Measurements from ENCODE around the gene ANKRD63. TPM values are rescaled to one million over a fixed set of nuclear protein-coding genes. Genes with fewer than 3 reads are reported as not detected.
A peak's percentile ranks its signal among the peaks of the same experiment; 100 is the strongest.

ANKRD63 gene
- total and polyA plus RNA-seq, 8 donors, result 0.37 TPM; not detected in 7

GRCh38 chr15:40238532-40239403 is 44.1 kb downstream of the ANKRD63 start, which contains the start of gene PAK6:
Gene PAK6 (plus strand): TSS chr15:40239063. CDS start chr15:40264786, 25,723 bp downstream.
- Histone ChIP-seq H3K27me3 (peaks cover 0 to 33% (median 7%) of the 10 kb centered on the region in 3 donors), H3K4me3 (peak within 1 kb of the TSS; percentile 34 to 46 (median 38)), H3K9me3 (no peaks in the 10 kb centered on the region), H3K36me3 (no peaks in the 10 kb centered on the region), H3K4me1 (peaks cover 10 to 26% (median 13%) of the 10 kb centered on the region in 4 donors), H3K27ac (peak within 1 kb of the TSS in 2 of 5 donors; percentile 30 to 48)
- intact Hi-C loops (cut with DNase I; ENCODE audit: low total_unique reads), result no loop called here
- DNase-seq, result peak; percentile 84 to 87
- whole genome bisulfite sequencing, 5 donors, result 4 to 7% (median 6%) methylated on average over 34 to 39 of the region's 39 CpGs
- TF ChIP-seq CTCF (IDR thresholded peaks at IDR 0.05) (no peak), POLR2AphosphoS5 (IDR thresholded peaks at IDR 0.05) (peak in 1 of 3 donors; percentile 24)

- Histone ChIP-seq H3K4me3 (no peak overlapping the region), H3K4me1 (peaks cover 10 to 32% (median 13%) of the 10 kb centered on the region in 4 donors), H3K36me3 (no peaks in the 10 kb centered on the region), H3K27me3 (peaks cover 0 to 23% (median 7%) of the 10 kb centered on the region in 3 donors), H3K27ac (no peak overlapping the region), H3K9me3 (no peaks in the 10 kb centered on the region)
- WGBS, 5 donors, result 67 to 88% (median 79%) methylated on average over 4 of the region's 4 CpGs
- no peak for DNase-seq
- no peak for TF ChIP-seq CTCF (IDR thresholded peaks at IDR 0.05)
- no peak for TF ChIP-seq EP300 (IDR thresholded peaks at IDR 0.05)
- no peak for TF ChIP-seq POLR2AphosphoS5 (IDR thresholded peaks at IDR 0.05)
- no peak for TF ChIP-seq POLR2A (IDR thresholded peaks at IDR 0.05)
- intact Hi-C loops (cut with DNase I; ENCODE audit: low total_unique reads), result no loop called here
Observed at GRCh38 chr15:40235201-40235885, 47.5 kb downstream of the ANKRD63 start.

GRCh38 chr15:40234783-40235182 is 48.1 kb downstream of the ANKRD63 start:
- TF ChIP-seq EP300 (IDR thresholded peaks at IDR 0.05), result no peak
- TF ChIP-seq POLR2AphosphoS5 (IDR thresholded peaks at IDR 0.05), result no peak
- TF ChIP-seq POLR2A (IDR thresholded peaks at IDR 0.05), result no peak
- no peak for TF ChIP-seq CTCF (IDR thresholded peaks at IDR 0.05)
- Histone ChIP-seq H3K4me1 (peaks cover 10 to 28% (median 13%) of the 10 kb centered on the region in 4 donors), H3K27ac (no peak overlapping the region), H3K36me3 (no peaks in the 10 kb centered on the region), H3K27me3 (peaks cover 0 to 18% (median 2%) of the 10 kb centered on the region in 3 donors), H3K9me3 (no peaks in the 10 kb centered on the region), H3K4me3 (no peak overlapping the region)
- WGBS, 5 donors, result 66 to 74% (median 70%) methylated on average over 4 of the region's 4 CpGs
- DNase-seq, result no peak
- intact Hi-C loops (cut with DNase I; ENCODE audit: low total_unique reads), result no loop called here

- intact Hi-C loops (cut with DNase I; ENCODE audit: low total_unique reads), result no loop called here
Observed at GRCh38 chr15:40233727-40234577, 48.9 kb downstream of the ANKRD63 start.

More at GRCh38 chr15:40233727-40234577, 48.9 kb downstream of the ANKRD63 start:
- Histone ChIP-seq H3K9me3 (no peaks in the 10 kb centered on the region), H3K4me3 (no peak overlapping the region), H3K36me3 (no peaks in the 10 kb centered on the region), H3K4me1 (peaks cover 4 to 20% (median 6%) of the 10 kb centered on the region in 4 donors), H3K27me3 (peaks cover 0 to 9% (median 0%) of the 10 kb centered on the region in 3 donors), H3K27ac (no peak overlapping the region)
- WGBS, 5 donors, result 89 to 96% (median 93%) methylated on average over 11 of the region's 11 CpGs
- no peak for DNase-seq
- TF ChIP-seq POLR2A (IDR thresholded peaks at IDR 0.05) (no peak), CTCF (IDR thresholded peaks at IDR 0.05) (no peak), EP300 (IDR thresholded peaks at IDR 0.05) (no peak)
